ENCODE data around the gene PCDHGA3. TPM values are rescaled to one million over a fixed set of nuclear protein-coding genes. Genes with fewer than 3 reads are reported as not detected.

PCDHGA3 gene
- total and polyA plus RNA-seq, 9 of the 15 experiments (the other 6 are each of a cell fraction or from before 2014, with no cell fraction given): 0.13 to 0.28 (median 0.18) TPM; not detected in 2

GRCh38 chr5:141326088-141326854 is 17.4 kb upstream of the PCDHGA3 start (continued):
- TF ChIP-seq ZNF140 (CRISPR knock-in tag; IDR thresholded peaks at IDR 0.05): no peak
- TF ChIP-seq CREBBP (IDR thresholded peaks at IDR 0.05; ENCODE audit: low read depth, low read length): no peak
- TF ChIP-seq POLR2A (conservative IDR thresholded peaks at IDR 0.05): peak; percentile 72
- TF ChIP-seq CHD2 (IDR thresholded peaks at IDR 0.05; ENCODE audit: low read depth, low read length): no peak
- TF ChIP-seq THRA (IDR thresholded peaks at IDR 0.05): no peak
- TF ChIP-seq ZNF76 (CRISPR knock-in tag; IDR thresholded peaks at IDR 0.05; ENCODE audit: borderline replicate concordance): no peak
- no peak for TF ChIP-seq BACH1 (tag; IDR thresholded peaks at IDR 0.05)
- TF ChIP-seq MAFK (IDR thresholded peaks at IDR 0.05; ENCODE audit: low read length): peak; percentile 61; the same call in 1 of the 2 replicates
- TF ChIP-seq ZBTB7A (IDR thresholded peaks at IDR 0.05; ENCODE audit: borderline replicate concordance, control insufficient read depth, low read depth, low read length): peak; percentile 36; the same call in 1 of the 2 replicates
- no peak for TF ChIP-seq CBFA2T2 (conservative IDR thresholded peaks at IDR 0.05)
- no peak for TF ChIP-seq YBX1 (IDR thresholded peaks at IDR 0.05)
- no peak for TF ChIP-seq CEBPB (tag; IDR thresholded peaks at IDR 0.05)
- no peak for TF ChIP-seq ILK (tag; IDR thresholded peaks at IDR 0.05; ENCODE audit: borderline replicate concordance, low read depth)
- TF ChIP-seq CTCF (IDR thresholded peaks at IDR 0.05 in 2 of 3, conservative IDR thresholded peaks at IDR 0.05 in 1 of 3; ENCODE audit: insufficient read depth in 2 of 3, low read depth in 1 of 3, low read length in 3 of 3): peak; percentile 83 to 90 (median 88)
- TF ChIP-seq PREB (CRISPR knock-in tag; IDR thresholded peaks at IDR 0.05): no peak
- peak; percentile 22; the same call in 1 of the 2 replicates for TF ChIP-seq EP300 (IDR thresholded peaks at IDR 0.05; ENCODE audit: low read length)
- no peak for TF ChIP-seq PHF20 (IDR thresholded peaks at IDR 0.05; ENCODE audit: partially characterized antibody)
- TF ChIP-seq GTF3C2 (IDR thresholded peaks at IDR 0.05; ENCODE audit: borderline replicate concordance, extremely low read depth, insufficient read length): no peak
- TF ChIP-seq NFE2 (IDR thresholded peaks at IDR 0.05; ENCODE audit: low read depth): peak; percentile 53; the same call in 1 of the 2 replicates
- no peak for TF ChIP-seq NR3C1 (CRISPR knock-in tag; IDR thresholded peaks at IDR 0.05)
- TF ChIP-seq ETV1 (tag; conservative IDR thresholded peaks at IDR 0.05; ENCODE audit: low read depth): peak; percentile 40; the same call in 1 of the 2 replicates
- no peak for TF ChIP-seq KDM2B (CRISPR knock-in tag; IDR thresholded peaks at IDR 0.05)
- peak; percentile 21; the same call in 1 of the 2 replicates for TF ChIP-seq MTA1 (IDR thresholded peaks at IDR 0.05; ENCODE audit: borderline replicate concordance)
